ENCODE data around the gene GARRE1.

GRCh38 chr19:34209726-34210125 lies 44.6 kb upstream of the GARRE1 start:
- TF ChIP-seq EZH2 (IDR thresholded peaks at IDR 0.05; ENCODE audit: low read depth, unreplicated experiment): no peak
- TF ChIP-seq, protein P1, sequence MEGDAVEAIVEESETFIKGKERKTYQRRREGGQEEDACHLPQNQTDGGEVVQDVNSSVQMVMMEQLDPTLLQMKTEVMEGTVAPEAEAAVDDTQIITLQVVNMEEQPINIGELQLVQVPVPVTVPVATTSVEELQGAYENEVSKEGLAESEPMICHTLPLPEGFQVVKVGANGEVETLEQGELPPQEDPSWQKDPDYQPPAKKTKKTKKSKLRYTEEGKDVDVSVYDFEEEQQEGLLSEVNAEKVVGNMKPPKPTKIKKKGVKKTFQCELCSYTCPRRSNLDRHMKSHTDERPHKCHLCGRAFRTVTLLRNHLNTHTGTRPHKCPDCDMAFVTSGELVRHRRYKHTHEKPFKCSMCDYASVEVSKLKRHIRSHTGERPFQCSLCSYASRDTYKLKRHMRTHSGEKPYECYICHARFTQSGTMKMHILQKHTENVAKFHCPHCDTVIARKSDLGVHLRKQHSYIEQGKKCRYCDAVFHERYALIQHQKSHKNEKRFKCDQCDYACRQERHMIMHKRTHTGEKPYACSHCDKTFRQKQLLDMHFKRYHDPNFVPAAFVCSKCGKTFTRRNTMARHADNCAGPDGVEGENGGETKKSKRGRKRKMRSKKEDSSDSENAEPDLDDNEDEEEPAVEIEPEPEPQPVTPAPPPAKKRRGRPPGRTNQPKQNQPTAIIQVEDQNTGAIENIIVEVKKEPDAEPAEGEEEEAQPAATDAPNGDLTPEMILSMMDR (conservative IDR thresholded peaks at IDR 0.05; ENCODE audit: low read depth in 2 of 2): no peak
- TF ChIP-seq, protein P2, sequence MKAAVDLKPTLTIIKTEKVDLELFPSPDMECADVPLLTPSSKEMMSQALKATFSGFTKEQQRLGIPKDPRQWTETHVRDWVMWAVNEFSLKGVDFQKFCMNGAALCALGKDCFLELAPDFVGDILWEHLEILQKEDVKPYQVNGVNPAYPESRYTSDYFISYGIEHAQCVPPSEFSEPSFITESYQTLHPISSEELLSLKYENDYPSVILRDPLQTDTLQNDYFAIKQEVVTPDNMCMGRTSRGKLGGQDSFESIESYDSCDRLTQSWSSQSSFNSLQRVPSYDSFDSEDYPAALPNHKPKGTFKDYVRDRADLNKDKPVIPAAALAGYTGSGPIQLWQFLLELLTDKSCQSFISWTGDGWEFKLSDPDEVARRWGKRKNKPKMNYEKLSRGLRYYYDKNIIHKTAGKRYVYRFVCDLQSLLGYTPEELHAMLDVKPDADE (IDR thresholded peaks at IDR 0.05): no peak
- TF ChIP-seq POLR2AphosphoS5 (IDR thresholded peaks at IDR 0.05; ENCODE audit: low read depth): no peak
- no peak for TF ChIP-seq JUNB (IDR thresholded peaks at IDR 0.05; ENCODE audit: unreplicated experiment)
- no peak for TF ChIP-seq EZH2phosphoT487 (IDR thresholded peaks at IDR 0.05; ENCODE audit: unreplicated experiment)
- TF ChIP-seq, protein P3, sequence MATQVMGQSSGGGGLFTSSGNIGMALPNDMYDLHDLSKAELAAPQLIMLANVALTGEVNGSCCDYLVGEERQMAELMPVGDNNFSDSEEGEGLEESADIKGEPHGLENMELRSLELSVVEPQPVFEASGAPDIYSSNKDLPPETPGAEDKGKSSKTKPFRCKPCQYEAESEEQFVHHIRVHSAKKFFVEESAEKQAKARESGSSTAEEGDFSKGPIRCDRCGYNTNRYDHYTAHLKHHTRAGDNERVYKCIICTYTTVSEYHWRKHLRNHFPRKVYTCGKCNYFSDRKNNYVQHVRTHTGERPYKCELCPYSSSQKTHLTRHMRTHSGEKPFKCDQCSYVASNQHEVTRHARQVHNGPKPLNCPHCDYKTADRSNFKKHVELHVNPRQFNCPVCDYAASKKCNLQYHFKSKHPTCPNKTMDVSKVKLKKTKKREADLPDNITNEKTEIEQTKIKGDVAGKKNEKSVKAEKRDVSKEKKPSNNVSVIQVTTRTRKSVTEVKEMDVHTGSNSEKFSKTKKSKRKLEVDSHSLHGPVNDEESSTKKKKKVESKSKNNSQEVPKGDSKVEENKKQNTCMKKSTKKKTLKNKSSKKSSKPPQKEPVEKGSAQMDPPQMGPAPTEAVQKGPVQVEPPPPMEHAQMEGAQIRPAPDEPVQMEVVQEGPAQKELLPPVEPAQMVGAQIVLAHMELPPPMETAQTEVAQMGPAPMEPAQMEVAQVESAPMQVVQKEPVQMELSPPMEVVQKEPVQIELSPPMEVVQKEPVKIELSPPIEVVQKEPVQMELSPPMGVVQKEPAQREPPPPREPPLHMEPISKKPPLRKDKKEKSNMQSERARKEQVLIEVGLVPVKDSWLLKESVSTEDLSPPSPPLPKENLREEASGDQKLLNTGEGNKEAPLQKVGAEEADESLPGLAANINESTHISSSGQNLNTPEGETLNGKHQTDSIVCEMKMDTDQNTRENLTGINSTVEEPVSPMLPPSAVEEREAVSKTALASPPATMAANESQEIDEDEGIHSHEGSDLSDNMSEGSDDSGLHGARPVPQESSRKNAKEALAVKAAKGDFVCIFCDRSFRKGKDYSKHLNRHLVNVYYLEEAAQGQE (IDR thresholded peaks at IDR 0.05; ENCODE audit: unreplicated experiment): no peak
- TF ChIP-seq CREB1 (CRISPR knock-in tag; IDR thresholded peaks at IDR 0.05; ENCODE audit: low read depth): no peak
- no peak for TF ChIP-seq ZNF331 (CRISPR knock-in tag; IDR thresholded peaks at IDR 0.05; ENCODE audit: low read depth)
- no peak for TF ChIP-seq ZNF114 (CRISPR knock-in tag; IDR thresholded peaks at IDR 0.05)
- no peak for TF ChIP-seq STAT1 (IDR thresholded peaks at IDR 0.05; ENCODE audit: unreplicated experiment)
- TF ChIP-seq ZNF462 (CRISPR knock-in tag; IDR thresholded peaks at IDR 0.05): no peak

Measured in GM23338 (cell line).